IPS DF 6.9 (cell line): Measurements from ENCODE around the gene KNSTRN.

Source experiments
- DNase-seq: peaks from one replicate; pipeline ENCODE4 v3.0.0-alpha.2; 2013; ENCODE audit warnings: low read depth, low spot score
- H3K27ac ChIP-seq: one replicate; pipeline ENCODE4 v1.5.1; 2013; ENCODE audit warnings: low read length, control low read depth
- H3K27me3 ChIP-seq: 2 replicates; pipeline ENCODE4 v1.6.1; 2013; ENCODE audit warnings: mild to moderate bottlenecking, low read length; ENCODE audit not compliant: control insufficient read depth, insufficient read depth
- H3K36me3 ChIP-seq: 2 replicates; pipeline ENCODE4 v1.6.1; 2013; ENCODE audit warnings: low read length; ENCODE audit not compliant: control insufficient read depth, insufficient read depth
- H3K4me1 ChIP-seq: 2 replicates; pipeline ENCODE4 v1.6.1; 2013; ENCODE audit warnings: low read length; ENCODE audit not compliant: control insufficient read depth, insufficient read depth
- H3K4me3 ChIP-seq: 2 replicates; pipeline ENCODE4 v1.5.1; 2013; ENCODE audit warnings: mild to moderate bottlenecking, low read length
- H3K9me3 ChIP-seq: 2 replicates; pipeline ENCODE4 v1.6.1; 2013; ENCODE audit warnings: low read length, inconsistent platforms; ENCODE audit not compliant: control insufficient read depth, insufficient read depth
- WGBS: extraction: QIAGEN DNeasy Blood & Tissue Kit; methylation state at CpG from one replicate; pipeline ENCODE4 v1.1.7; 2013; ENCODE audit warnings: mixed read lengths, missing lambda C conversion rate; ENCODE audit not compliant: insufficient read length, insufficient coverage; 5-methylcytosine and 5-hydroxymethylcytosine counted together

The KNSTRN gene

DNA sequence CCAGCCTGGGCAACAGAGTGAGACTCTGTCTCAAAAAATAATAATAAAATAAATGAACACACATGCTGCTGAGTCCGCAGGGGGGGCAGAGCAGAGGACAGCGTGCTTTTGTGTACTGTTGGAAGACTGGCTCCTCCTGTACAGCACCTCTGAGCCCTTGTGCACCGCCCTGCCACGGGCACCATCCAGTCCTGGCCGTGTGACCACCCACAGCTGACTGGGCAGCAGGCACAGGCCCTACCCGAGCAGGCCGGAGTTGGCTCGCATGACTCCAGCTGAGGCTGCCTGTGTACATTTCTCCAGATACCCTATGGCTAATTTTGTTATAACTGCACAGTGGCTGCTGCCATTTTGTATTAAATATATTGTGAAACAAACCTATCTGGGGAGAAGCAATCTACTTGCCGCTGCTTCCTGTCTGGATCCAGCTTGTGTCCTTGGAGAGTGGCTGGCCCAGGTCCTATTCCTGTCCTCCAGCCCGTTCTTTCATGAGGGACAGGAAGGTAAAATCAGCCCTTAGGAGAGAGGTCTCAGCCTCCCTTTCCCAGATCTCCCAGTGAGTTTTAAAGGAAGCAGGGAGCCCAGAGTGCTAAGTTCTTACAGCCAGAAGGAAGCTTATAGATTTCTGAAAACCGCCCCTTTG is 37.7 kb downstream of the KNSTRN start:
- Histone ChIP-seq H3K9me3 (no peaks in the 10 kb centered on the region), H3K27ac (no peak overlapping the region)
- WGBS, result no CpG with 5 or more reads among the region's 11 CpGs

DNA sequence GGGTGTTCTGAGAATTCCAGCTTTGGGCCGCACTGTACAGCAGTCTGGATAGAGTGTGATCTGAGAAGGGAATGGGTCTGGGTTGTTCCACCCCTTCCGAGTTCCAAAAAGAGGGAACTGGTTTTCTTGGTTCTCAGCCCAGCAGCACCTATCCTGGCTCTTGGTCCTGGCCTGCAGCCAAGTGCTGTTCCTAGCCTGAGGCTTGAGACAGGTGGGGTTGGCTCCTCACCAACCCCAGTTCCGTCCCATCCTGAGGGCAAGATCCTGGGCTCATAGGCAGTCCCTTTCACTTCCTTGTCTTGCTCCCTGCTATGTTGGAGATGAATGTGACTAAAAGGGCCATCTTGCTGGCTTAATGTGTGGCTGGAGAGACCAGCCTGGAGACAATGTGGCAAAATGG is 38.3 kb downstream of the KNSTRN start:
- DNase-seq, result no peak
- Histone ChIP-seq H3K27ac (no peak overlapping the region), H3K9me3 (no peaks in the 10 kb centered on the region)

More for the DNA sequence above, 37.7 kb downstream of the KNSTRN start:
- no peak for DNase-seq
- Histone ChIP-seq H3K4me1 (peaks cover 5% of the 10 kb centered on the region), H3K4me3 (no peak overlapping the region), H3K36me3 (peaks cover 17% of the 10 kb centered on the region), H3K27me3 (no peaks in the 10 kb centered on the region)

DNA sequence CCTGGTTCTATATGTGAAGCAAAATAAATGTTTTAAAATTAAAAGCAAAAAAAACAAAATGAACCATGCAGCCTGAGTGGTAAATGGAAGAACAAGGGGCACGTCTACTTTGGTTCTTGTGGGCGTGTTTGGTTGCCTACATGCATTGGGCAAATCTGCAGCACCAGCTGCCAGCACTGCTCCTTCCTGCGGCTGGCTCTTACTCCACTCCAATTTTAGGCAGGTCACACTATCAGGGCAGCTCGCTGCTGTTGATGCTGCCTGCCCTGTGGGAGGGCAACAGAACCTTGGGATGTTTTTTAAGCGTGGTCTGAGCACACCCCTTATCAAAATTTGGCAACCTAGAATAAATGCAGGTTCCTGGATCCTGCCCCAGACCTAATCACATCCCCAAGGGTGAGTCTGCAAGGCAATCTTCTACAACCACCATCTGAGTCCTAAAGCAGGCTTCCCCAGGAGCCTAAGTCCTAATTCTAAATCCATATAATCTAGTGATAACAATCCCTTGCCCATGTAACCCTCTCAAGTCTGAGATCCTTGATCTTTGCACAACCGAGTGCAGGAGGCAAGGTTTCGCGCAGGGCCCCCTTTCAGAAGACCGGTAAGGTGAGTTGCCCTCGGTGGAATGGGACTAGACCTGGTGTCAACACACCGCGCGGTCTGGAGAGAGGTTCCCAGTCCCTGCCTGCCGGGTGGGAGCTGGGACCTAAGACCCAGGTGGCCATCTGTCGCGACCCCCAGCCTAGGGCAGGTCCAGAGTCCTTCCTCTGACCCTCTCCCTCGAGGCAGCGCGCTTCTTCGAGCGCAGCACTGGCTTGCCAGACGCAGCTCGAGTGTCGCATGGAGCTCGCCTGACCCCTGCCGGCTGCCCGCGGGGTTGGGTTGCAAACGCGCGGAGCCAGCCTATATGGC is 39.0 kb downstream of the KNSTRN start:
- no peak for DNase-seq
- Histone ChIP-seq H3K27ac (no peak overlapping the region), H3K4me3 (no peak overlapping the region)

More for the DNA sequence above, 38.3 kb downstream of the KNSTRN start:
- H3K4me1 ChIP-seq, result peaks cover 5% of the 10 kb centered on the region
- no peaks in the 10 kb centered on the region for H3K27me3 ChIP-seq
- no peak overlapping the region for H3K4me3 ChIP-seq
- no CpG with 5 or more reads among the region's 3 CpGs for WGBS
- peaks cover 12% of the 10 kb centered on the region for H3K36me3 ChIP-seq

DNA sequence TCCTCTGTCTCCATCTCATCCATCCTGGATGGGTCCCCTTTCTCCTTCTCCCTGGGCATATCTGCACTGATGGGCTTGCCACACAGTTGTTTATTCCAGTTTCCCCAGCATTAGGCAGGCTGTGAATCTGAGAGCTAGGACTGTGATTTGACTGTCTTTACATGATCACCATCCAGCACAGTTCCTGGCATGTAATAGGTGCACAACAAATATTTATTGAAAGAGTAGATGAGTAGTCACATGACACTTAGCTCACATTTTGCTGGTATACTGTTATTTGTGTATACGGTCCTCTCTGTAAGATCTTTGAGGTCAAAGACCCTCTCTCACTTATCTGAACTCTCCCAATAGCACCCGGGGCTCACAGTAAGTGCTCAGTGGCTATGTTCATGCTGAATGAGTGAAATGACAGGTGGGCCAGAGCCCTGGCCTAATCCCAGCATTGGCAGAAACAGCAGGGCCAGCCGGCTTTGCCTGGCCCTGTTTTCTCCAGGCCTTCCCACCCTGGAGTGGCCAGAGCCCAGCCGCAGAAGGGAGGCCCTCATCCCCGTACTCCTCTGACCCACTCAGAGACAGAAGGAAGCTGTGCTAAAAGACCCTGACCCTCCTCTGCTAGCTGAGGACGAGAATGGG is 42.1 kb downstream of the KNSTRN start:
- peaks cover 5% of the 10 kb centered on the region for H3K4me1 ChIP-seq
- H3K9me3 ChIP-seq, result no peaks in the 10 kb centered on the region
- DNase-seq, result no peak
- no peak overlapping the region for H3K27ac ChIP-seq
- H3K4me3 ChIP-seq, result no peak overlapping the region
- H3K36me3 ChIP-seq, result no peaks in the 10 kb centered on the region
- no CpG with 5 or more reads among the region's 6 CpGs for WGBS
- no peaks in the 10 kb centered on the region for H3K27me3 ChIP-seq

More for the DNA sequence above, 39.0 kb downstream of the KNSTRN start:
- H3K36me3 ChIP-seq, result peaks cover 7% of the 10 kb centered on the region; the same call in 1 of the 2 replicates
- WGBS, result no CpG with 5 or more reads among the region's 31 CpGs
- peaks cover 5% of the 10 kb centered on the region for H3K4me1 ChIP-seq
- no peaks in the 10 kb centered on the region for H3K9me3 ChIP-seq
- no peaks in the 10 kb centered on the region for H3K27me3 ChIP-seq

DNA sequence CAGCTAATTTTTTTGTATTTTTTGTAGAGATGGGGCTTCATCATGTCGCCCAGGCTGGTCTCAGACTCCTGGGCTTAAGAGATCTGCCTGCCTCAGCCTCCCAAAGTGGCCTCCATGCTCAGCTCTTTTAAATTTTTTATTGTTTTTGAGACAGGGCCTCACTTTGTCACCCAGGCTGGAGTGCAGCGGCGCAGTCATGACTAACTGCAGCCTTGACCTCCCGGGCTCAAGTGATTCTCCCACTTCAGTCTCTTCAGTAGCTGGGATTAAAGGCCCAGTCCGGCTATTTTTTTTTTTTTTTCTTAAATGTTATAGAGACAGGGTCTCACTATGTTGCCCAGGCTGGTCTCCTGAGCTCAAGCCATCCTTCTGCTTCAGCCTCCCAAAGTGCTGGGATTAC is 43.2 kb downstream of the KNSTRN start:
- H3K27ac ChIP-seq, result no peak overlapping the region
- no peaks in the 10 kb centered on the region for H3K36me3 ChIP-seq
- DNase-seq, result no peak
- H3K4me1 ChIP-seq, result peaks cover 5% of the 10 kb centered on the region
- WGBS, result no CpG with 5 or more reads among the region's 5 CpGs
- H3K27me3 ChIP-seq, result no peaks in the 10 kb centered on the region
- H3K4me3 ChIP-seq, result no peak overlapping the region
- no peaks in the 10 kb centered on the region for H3K9me3 ChIP-seq

DNA sequence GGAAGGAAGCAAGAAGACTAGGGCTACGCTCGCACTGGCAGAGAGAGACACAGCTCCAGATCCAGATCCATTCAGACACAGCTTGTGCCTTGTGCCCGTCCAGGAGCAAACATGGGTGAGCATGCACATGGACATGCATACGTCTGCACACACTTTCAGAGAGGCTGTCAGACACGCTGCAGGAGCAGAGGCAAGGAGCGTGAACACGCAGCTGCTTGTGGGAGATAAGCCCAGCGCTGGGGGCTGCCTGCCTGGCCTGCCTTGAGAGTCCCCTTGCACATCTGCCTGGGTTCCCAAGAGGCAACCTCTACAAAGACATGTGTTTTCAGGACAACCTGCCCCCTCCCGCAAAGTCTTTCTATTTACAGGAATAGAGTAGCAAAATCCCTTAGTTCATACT is 44.7 kb downstream of the KNSTRN start:
- WGBS, result no CpG with 5 or more reads among the region's 9 CpGs
- Histone ChIP-seq H3K9me3 (no peaks in the 10 kb centered on the region), H3K36me3 (no peaks in the 10 kb centered on the region), H3K4me3 (no peak overlapping the region), H3K27me3 (no peaks in the 10 kb centered on the region), H3K27ac (no peak overlapping the region), H3K4me1 (no peaks in the 10 kb centered on the region)
- DNase-seq, result no peak

DNA sequence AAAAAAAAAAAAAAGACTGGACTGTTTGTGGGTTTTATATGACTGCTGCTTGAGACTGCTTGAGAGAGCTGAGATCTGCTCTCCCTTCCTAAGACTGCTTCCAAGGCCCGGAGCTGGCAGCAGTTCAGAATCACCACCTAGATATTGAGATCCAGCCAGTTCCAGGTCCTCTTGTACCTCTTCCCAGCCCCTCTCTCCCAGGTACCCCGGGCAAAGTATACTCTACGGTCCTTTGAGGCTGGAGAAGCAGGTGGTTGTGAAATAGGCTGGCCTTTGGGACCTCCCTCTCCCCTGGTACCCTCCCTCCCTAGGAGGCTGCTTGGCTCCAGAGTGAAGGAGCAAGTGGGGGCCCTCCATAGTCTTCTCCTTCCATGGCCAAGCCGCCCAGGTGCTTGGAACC is 45.7 kb downstream of the KNSTRN start:
- no peaks in the 10 kb centered on the region for H3K27me3 ChIP-seq
- H3K36me3 ChIP-seq, result no peaks in the 10 kb centered on the region
- no peak overlapping the region for H3K27ac ChIP-seq
- no CpG with 5 or more reads among the region's 4 CpGs for WGBS
- no peak for DNase-seq
- no peak overlapping the region for H3K4me3 ChIP-seq
- H3K4me1 ChIP-seq, result no peaks in the 10 kb centered on the region
- H3K9me3 ChIP-seq, result no peaks in the 10 kb centered on the region

DNA sequence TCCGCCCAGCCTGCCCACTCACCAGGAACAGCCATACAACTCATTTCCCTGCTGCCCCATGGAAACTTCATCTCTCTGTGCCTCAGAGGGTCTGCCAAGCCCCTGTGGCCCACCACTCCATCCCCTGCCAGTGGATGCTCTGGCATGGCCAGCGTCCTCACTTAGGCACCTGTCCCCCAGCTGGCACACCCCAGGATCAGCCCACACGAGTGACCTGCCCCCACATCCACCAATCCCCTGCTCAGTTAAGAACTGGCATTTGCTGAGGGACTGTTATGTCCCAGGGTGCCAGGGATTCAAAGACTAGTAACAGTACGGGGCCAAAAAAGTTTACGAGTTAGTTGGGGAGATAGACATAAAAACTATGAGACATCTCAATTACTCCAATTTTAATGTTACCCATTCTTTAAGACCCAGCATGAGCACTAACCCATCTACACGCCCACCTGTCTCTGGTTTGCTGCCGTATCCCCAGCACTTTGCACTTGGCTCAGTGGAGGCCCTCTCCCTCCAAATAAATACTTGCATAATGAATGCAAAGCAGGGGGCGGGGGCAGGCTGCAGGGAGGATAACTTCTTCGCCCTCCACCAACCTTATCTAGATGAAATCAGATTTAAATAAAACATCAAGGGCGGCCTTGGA is 46.7 kb downstream of the KNSTRN start:
- no peak overlapping the region for H3K4me3 ChIP-seq
- H3K4me1 ChIP-seq, result no peaks in the 10 kb centered on the region
- no peaks in the 10 kb centered on the region for H3K27me3 ChIP-seq
- no peak overlapping the region for H3K27ac ChIP-seq
- H3K9me3 ChIP-seq, result no peaks in the 10 kb centered on the region
- no peaks in the 10 kb centered on the region for H3K36me3 ChIP-seq
- no CpG with 5 or more reads among the region's 10 CpGs for WGBS
- no peak for DNase-seq

DNA sequence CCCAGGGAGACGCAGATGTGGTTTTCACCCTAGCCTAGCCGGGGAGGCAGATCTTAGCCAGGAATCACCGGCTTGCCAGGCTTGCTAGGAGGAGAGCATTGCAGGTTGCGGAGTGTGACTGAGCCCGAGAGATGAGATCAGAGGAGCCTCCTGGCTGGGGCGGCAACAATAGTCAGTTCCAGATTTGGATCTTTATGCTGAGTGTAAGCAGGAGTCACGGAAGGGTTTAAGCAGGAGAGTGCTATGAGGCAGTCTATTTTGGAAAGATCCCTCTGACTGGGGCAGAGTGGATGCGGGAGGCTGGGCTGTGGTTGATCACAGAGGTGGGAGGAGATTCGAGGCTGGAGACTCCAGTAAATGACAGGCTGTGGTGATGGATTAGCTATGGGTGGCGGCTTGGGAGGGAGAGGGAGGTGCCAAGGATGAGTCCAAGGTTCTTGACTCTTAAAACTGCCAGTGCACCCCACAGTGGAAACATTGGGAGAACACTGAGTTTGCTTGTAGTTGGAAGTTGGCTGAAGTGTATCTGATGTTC is 47.8 kb downstream of the KNSTRN start:
- DNase-seq, result no peak
- Histone ChIP-seq H3K27ac (no peak overlapping the region), H3K9me3 (no peaks in the 10 kb centered on the region), H3K36me3 (no peaks in the 10 kb centered on the region), H3K4me1 (peaks cover 1% of the 10 kb centered on the region; the same call in 1 of the 2 replicates), H3K27me3 (no peaks in the 10 kb centered on the region; the same call in 1 of the 2 replicates), H3K4me3 (no peak overlapping the region)
- no CpG with 5 or more reads among the region's 10 CpGs for WGBS
